HEK293 (cell line): ENCODE data around the gene VTA1.

ENCODE experiments used
- ZNF24 ChIP-seq: fragments of 450-650 bp; formaldehyde crosslinking; IDR thresholded peaks from 2 replicates; pipeline ENCODE4 v1.5.1; 2016; ENCODE audit warnings: missing biosample characterization, missing genetic modification characterization
- ZNF37A ChIP-seq: fragments of 450-650 bp; IDR thresholded peaks from 2 replicates; pipeline ENCODE4 v1.5.1; 2018; ENCODE audit warnings: missing biosample characterization, missing genetic modification characterization
- TF ChIP-seq, protein P1 (sequence below): fragments of 450-650 bp; formaldehyde crosslinking; IDR thresholded peaks from 2 replicates; pipeline ENCODE4 v1.5.1; 2016; ENCODE audit warnings: missing biosample characterization, missing genetic modification characterization

DNA sequence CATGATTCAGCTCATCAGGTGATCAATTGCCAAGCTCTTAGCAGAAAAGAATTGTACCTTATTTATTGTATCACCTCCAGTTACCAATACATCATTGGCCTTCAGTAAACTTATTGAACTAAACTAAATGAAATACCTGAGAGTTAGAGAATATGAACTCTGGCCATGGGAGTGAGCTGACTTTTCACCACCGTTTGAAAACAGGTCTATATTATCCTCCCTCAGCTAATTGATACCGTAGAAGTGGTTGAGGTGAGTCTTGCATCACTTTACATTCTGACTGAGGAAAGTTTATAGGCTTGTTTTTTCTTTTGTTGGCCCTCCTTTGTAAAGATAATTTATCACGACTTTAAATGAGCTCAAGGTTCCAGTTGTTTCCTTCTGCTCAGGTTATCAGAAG is 102.2 kb downstream of the VTA1 start:
- TF ChIP-seq, protein P1, sequence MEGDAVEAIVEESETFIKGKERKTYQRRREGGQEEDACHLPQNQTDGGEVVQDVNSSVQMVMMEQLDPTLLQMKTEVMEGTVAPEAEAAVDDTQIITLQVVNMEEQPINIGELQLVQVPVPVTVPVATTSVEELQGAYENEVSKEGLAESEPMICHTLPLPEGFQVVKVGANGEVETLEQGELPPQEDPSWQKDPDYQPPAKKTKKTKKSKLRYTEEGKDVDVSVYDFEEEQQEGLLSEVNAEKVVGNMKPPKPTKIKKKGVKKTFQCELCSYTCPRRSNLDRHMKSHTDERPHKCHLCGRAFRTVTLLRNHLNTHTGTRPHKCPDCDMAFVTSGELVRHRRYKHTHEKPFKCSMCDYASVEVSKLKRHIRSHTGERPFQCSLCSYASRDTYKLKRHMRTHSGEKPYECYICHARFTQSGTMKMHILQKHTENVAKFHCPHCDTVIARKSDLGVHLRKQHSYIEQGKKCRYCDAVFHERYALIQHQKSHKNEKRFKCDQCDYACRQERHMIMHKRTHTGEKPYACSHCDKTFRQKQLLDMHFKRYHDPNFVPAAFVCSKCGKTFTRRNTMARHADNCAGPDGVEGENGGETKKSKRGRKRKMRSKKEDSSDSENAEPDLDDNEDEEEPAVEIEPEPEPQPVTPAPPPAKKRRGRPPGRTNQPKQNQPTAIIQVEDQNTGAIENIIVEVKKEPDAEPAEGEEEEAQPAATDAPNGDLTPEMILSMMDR (tag by site-specific recombination), result no peak
- TF ChIP-seq ZNF24 (tag by site-specific recombination) (no peak), ZNF37A (no peak)
